CD4-positive, alpha-beta T cell treated with Interleukin-17A for 4 hours (primary cell): Measurements from ENCODE around the gene SLC24A1.
"Not testable (repeated sequence)": the region's sequence is repeated elsewhere in the genome, so short reads cannot be mapped to it uniquely, and the experiment has no call there.

ENCODE experiments used
- DNase-seq: peaks from one replicate; pipeline ENCODE4 v3.0.0-alpha.2; 2020; ENCODE audit warnings: mixed read lengths

Gene SLC24A1

DNA sequence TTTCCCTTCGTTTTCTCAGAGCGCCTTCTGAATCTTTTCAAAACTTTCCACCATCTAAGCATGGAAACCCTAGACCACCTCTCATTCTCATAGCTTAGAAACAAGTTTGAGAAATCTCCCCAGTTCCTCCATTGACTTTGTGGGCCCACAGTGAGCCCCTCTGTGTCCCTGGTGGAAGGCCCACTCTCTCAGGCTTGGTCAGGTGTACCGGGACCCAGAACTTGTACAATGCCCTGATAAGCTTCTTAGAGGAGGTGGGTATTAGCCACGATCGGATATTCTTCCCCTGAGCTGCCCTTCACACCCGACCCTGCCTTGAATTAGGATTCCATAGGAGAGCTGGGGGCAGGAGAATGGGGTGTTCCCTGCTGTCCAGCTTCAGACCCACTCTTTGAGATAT lies at the start of gene SLC24A1:
TSS of gene SLC24A1 (plus strand) at position 301 of the 400 bp plus-strand sequence. CDS start 2,143 bp downstream, outside the sequence.
- no peak for DNase-seq

DNA sequence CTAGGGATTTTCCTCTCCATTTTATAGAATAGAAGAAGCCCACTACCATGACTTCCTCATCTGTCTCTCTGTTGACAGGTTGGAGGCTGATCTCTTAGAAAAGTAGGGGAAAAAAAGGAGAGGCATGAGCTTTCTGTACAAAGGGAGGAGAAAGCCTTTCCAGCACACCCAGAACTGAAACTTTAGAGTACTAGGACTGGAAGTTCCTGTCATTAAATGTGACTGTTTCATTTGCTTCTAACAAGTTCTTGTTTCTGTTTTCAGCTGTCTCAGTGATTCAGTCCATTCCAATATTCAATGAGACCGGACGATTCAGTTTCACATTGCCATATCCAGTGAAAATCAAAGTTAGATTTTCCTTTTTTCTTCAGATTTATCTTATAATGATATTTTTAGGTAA lies 49.8 kb upstream of the SLC24A1 start:
- DNase-seq = no peak

DNA sequence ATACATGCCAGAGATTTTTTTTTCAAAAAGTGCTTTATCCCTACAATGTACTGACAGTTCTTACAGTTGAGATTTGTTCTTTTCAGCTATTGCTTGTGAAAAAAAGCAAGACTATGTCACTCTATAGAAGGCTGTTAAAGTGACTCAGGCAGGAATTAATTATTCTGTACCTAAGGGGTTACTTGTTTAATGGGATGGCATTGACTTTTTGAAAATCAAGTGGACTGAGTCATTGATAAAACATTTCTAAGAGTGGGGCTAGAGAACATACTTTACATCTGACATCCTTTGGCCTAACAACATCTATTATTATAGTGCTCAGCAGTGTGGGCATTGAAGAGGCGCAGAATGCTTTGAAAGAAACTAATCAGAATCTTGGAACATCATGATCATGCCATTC lies 45.1 kb upstream of the SLC24A1 start:
- DNase-seq = no peak

DNA sequence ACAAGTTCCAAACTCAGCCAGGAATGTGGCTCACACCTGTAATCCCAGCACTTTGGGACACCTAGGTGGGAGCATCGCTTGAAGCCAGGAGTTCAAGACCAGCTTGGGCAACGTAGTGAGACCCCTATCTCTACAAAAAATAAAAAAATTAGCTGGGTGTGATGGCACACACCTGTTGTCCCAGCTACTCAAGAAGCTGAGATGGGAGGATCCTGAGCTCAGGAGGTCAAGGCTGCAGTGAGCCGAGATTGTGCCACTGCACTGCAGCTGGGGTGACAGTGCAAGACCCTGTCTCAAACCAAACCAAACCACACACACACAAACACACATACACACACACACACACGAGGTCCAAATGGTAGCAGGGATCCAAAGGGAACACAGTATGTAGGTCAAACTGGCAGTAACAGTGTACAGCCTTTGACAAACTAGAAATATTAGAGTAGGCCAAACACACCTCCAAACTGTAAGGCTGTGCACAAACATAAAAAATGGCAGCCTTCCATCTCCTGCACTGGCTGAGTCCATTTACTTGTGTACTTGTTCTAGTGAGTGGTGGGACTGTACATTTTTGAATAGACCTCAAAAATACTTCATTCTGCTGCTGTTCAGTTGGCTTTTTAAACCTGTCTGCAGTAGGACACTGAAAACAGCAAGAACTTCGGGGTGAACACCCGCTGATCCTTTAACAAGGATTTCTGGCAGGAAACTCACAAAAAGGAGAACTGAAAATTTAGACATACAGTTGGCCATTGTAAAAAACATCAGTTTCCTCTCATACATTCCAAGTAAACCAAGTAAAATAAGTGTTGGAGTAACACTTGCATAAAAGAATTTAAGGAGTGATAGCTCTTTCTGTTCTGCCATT lies 44.4 kb upstream of the SLC24A1 start:
- no peak for DNase-seq

DNA sequence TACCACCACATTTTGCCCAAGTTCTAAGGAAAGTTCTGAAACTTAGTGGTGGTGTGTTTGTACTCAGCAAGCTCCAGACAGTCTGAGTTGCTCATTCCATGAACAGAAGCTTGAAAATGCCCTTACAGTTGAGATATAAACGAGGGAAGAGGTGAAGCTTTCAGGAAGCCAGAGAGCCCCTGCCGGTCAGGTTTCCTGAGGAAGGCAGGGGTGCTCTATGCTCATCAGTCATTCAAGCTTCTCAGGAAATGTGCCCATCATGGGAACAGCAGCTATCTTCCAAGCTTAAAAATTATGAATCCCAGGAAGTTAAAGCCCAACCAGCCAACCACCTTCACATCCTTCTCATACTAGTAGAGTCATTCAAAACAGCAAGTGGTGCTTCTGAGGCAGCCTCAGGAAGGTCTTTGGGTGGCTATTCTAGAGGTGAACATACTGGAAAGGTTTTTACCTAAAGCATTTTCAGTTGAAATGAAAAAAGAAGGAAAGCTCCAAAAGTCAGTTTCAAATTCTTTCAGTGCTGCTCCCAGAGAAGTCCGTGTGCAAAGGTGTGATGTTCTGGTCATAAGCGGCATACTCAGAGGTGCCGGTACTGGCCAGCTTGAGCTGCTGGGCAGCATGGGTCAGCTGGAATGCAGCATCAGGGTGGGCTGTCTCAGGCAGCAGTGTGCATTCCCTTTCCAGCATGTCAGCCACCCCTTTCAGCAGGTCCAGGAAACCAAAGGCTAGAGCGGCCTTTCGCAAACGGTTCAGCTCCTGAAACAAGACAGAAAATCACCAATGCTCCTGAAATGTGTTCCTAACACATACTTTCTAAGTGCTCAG lies 42.6 kb upstream of the SLC24A1 start:
- no peak for DNase-seq

DNA sequence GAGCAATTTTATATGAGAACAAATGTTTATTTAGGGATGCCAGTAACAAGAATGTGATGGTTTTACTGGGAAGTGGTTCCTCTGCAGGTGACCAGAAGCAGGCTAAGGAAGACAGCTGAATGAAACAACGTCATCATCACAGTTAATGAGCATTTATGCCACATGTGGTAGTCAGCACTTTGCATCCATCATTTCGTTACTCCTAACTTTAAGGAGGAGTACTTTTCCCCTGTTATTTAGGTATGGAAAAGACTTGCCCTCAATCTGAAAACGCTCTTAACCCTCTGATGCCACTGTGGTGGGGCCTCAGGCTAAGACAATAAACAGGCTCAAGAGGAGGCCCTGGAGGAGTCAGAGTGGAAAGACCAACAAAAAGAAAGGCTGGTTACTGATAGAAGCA lies 42.0 kb upstream of the SLC24A1 start:
- no peak for DNase-seq

DNA sequence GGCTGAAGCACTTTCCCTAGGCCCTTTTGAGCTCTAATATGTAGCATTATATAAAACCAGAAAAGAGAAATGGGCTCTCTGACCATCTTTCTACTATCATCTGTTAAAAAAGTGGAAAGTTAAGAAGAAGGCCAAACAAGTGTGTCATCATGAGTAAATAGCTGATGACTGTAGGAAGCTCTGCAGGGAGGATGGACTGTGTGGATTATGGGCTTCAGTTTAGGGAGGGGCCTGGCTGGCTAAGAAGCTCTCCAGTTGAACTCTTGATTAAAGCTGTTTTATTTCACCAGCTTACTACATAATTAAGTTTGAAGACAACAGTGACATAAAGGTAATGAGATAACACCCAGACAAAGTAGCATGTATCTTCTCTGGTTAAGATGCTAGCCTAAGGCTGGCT lies 41.5 kb upstream of the SLC24A1 start:
- no peak for DNase-seq

DNA sequence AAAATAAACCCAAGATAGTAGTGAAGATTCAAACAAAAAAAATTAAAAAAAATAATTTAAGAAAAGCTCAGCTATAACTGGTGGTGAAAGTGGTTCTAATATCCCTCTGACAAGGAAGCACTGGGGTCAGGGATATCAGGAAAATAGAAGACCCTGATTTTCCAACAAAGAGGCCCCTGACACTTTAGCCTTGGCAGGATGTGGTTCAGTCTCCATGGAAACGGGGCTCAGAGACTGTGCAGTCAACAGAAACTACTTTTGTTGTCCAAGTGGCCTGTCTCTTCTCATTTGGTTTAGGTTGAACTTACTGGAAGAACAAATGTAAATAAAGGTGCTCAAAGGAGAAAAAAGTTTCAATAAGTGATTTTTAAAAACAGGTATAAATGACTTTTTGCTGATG lies 38.0 kb upstream of the SLC24A1 start:
- peak; percentile 53 for DNase-seq

DNA sequence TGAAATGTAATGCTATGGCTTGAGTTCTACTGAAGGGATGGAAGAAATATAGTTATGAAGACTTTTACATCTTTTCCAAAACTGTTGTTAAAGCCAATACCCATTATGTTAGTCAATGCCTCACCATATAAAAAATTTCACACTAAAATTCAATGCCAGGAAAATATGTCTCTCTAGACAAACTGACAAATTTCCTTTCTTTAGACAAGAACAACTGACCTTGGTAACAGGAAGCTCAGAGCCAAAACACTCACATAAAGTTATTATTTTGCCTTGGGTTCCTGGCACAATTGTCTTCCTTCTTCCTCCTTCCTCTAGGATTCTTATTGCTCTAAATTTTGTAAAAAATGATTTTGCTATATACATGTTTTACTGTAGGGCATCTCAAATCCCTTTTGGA lies 37.5 kb upstream of the SLC24A1 start:
- DNase-seq = no peak

DNA sequence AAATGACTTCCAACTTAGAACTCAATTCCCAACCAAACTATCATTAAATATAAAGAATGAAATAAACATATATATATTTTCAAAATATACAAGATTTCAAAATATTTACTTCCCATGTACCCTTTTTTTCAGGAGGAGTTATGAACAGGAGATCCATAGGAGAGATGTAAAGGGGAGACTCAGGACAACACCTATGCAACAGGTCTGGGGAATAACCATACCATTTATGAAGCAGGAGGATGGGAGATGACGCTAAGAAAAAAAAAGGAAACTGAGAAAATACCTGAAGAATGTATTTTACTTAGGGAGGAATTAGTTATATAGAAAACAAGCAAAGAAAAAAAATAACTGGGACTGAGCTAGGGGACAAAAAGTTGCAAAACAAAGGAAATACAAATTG lies 34.6 kb upstream of the SLC24A1 start:
- DNase-seq = no peak

DNA sequence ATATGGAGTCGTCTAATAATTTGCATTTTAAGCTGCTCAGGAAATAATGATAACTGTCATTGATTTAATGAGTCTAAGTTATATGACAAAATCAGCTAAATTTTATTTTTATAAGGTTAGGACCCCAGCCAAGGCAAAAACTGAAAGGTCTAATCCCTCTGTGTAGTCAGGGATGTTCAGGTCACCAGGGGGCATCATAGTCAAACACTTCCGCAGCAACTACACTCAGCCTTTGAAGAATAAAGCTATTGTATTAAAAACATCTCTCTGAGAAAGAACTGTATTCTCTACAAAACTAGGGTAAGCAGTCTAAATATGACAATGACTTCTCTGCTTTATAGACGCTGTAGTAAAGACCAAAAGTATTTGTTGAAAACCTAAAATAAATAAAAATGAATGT lies 25.8 kb upstream of the SLC24A1 start:
- peak; percentile 19 for DNase-seq

DNA sequence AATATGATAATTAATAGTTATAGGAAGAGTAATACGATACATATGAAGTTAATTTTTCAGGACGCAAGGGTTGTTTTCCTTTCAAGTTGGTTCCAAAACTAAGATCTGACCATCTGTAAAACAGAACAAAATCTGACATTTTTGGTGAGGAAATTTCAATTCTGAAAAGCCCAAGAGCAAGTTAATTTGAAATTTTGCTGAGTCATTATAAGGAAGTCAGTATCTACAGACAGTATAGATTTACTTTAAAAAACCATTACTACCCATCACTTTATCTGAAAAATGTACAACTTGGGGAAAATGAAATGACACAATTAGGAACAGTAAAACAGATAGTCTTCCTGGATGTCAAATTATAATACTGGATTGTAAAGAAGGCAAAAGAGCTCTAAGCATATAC lies 23.3 kb upstream of the SLC24A1 start:
- no peak for DNase-seq

DNA sequence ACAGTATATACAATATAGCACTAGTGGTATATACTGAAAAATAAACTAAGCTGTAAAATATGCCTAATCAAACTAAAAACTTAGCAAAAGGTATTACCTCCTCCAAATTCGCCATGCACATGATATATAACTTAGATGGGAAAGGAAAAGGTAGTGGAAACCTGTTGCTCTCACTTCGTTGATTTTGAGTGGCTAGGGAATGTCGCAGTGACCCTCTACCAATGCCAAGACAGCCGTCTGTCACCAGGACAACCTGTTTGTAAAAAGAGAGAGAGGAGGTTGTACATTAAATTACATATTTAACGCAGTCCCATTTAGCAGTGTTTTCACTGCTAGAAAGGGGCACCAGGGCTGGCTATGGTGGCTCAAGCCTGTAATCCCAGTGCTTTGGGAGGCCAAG lies 22.1 kb upstream of the SLC24A1 start:
- no peak for DNase-seq

DNA sequence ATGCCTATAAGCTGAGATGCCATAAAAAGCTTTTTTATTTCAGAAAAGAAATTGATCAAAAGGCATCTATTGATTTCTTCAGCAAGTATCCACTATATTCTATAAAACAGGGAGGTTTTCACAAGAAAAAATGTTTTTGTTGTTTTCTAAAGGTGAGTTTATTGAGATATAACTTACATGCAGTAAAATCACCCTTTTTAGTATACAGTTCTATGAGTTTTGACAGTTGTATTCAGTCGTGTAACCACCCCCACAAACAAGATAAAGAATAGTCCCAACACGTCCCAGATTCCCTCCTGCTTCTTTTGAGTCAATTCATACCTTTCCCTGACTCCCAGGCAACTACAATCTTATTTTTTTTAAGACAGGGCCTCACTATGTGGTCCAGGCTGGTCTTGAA lies 18.6 kb upstream of the SLC24A1 start:
- DNase-seq = no peak

DNA sequence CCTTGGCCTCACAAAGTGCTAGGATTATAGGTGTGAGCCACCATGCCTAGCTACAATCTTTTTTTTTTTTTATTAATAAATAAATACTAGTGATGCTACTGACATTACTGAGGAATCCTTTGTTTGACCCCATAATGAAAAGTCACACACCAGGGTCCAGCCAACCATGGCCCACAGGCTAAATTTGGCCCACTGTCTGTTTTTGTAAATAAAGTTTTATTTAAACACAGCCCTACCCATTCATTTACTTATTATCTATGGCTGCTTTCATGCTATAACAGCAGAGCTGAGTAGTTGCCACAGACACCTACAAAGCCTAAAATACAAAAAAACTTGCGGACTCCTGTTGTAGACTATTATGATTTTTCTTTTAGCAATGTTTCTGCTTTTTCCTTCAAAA lies 18.2 kb upstream of the SLC24A1 start:
- no peak for DNase-seq

DNA sequence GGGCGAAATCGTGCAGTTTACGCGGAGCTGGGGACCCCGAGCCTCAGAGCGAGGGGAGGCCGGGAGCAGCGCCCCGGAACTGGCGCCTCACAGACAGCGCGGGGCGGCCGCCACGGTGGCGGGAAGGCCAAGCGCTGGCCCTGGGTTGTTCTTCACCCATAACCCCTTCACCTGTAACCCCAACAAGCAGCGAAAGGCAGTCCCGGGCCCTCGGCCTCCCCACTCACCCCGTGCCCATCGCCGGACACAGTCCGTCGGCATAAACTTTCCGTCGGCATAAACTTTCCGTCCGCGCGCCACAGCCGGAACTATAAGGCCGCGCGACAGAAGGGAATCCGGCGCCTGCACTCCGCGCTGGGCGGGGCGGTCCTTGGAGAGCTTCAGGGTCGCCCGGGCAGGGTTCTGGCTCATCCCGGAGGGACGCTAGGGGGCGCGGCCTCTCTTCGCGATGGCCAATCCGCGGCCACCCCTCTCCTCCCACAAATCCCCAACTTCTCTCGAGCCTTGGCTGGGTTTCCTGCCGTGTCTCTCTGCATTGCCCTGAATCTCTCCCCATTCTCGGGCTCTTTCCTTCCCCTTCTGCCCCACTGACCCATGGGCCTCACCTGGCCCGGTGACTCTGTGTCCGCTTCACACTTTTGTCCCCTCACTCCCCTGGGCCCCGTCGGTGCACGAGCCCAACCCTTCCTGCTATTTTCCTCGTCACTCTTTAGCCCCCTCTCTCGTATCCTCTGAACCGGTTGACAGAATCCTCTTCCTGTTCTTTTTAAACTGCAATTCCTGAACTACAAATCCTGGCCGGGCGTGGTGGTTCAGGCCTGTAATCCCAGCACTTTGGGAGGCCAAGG lies 10.6 kb upstream of the SLC24A1 start, which contains the start of gene INTS14:
TSS of gene INTS14 (minus strand) at position 261 of the 848 bp plus-strand sequence. CDS start 3,751 bp downstream, outside the sequence.
- peak; percentile 97 for DNase-seq

DNA sequence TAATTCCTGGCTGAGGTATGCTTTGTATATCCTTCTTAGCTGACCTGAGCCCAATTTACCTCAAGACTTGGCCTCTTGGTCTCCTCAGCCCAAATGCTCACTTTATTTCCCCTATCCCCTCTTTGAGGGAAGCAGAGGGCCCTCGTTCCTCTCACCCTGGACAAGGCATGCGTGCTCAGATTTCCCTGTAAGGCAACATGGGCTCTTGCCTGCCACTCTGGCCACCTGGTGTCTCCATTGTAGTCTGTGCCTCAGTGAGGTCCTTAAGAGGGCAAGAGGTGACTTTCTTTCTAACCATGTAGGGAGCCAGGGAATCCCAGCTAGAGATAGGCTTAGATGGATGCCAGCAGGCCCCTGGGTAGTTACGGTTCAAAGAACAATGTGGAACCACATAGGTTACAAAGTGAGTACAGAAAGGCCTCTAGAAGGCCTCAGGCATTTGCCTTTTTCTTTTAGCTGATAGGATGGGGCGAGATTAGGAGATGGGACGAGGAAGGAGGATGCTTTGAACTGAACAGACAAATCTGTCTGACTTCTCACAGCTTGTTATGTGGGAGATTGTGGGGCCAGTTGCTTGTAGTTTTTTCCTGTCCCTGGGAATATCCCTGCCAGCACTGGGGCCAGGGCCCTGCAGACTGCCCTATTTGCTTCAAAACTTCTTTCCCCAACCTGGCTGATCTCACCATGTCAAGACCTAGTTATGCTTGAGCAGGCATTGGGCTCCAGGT lies 9.7 kb upstream of the SLC24A1 start:
- DNase-seq = peak; percentile 7

DNA sequence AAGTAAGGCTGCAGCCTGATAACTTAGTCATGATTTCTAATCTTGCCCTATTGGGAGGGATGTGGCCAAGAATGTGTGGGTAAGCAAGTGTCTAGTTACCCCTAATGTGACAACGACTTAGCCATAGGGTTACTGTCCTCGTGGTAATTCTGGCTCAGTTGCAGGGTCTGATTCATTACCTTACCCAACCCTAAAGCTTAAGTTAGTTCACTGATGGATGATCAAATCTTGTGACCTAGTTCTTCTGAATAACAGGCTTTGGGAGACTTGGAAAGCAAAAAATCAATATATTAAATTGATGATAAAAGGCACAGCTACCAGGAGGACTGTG lies 9.2 kb upstream of the SLC24A1 start:
- DNase-seq = no peak

DNA sequence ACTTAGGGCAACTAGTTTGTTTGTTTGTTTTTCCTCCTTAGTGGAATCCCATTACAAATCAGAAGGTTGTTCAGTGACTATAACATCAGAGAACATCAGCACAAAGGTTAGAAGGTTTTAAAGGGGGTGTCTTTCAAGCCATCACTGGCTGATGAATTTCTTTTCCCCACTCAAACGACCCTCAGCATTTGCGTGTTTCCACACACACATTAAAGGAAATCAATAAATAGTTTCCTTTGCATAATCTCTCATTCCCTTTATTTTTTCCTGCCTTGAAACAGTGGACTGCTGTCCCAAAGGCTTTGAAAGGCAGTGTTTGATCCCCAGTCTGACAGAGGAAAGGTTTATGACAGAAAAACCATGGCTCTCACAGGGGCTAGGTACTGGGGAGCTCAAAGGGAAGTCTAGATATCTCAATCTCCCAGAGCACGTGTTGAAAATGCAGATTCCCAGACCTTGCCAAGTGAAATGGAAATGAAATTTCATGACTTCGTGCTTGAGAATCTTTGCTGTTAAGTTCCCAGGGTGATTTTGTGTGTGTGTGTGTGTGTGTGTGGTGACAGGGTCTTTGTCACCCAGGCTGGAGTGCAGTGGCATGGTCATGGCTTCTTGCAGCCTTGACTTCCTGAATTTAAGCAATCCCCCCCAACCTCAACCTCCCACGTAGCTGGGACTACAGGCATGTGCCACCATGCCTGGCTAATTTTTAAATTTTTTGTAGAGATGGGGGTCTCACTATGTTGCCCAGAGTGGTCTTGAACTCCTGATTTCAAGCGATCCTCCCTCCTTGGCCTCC lies 8.6 kb upstream of the SLC24A1 start:
- no peak for DNase-seq

DNA sequence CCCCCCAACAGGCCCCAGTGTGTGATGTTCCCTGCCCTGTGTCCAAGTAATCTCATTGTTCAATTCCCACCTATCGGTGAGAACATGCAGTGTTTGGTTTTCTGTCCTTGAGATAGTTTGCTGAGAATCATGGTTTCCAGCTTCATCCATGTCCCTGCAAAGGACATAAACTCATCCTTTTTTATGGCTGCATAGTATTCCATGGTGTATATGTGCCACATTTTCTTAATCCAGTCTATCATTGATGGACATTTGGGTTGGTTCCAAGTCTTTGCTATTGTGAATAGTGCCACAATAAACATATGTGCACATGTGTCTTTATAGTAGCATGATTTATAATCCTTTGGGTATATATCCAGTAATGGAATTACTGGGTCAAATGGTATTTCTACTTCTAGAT lies 5.9 kb upstream of the SLC24A1 start:
- not testable (repeated sequence) for DNase-seq

DNA sequence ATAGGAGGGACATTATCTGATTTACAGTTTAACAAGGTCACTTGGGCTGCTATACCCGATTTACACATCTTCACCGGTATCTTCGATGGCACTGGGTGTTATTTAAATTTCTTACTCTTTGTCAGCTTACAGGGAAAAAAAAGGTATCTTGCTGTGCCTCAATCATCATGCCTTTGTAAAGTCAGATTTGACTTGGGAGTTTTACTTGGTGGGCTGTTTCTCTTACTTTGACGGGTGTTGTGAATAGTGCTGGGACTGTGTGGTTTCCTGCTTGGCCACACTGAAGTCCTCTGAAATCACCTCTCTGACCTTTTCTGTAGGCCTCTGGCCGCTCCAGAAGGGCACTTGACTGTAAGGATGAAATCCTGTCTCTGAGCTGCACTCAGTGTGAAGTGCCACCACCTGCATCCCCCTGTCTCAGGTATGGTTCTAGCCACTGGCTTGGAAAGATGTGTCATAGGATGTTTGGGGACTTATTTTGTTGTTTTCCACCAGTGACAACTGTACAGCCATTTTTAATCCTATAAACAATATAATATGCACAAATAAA lies 3.1 kb upstream of the SLC24A1 start:
- no peak for DNase-seq
